Erythroblast (primary cell): ENCODE results near the gene RNGTT.
A peak's percentile ranks its signal among the peaks of the same experiment; 100 is the strongest.

Source experiments
- DNase-seq, 2 experiments: peaks; one replicate each; lab custom pipeline; 2025; lab: John Stamatoyannopoulos, UW
- GATA1 ChIP-seq: IDR thresholded peaks from 2 replicates; pipeline ENCODE4 v1.6.1; 2011; ENCODE audit warnings: low read depth, mild to moderate bottlenecking, control low read depth, low read length, moderate library complexity
- POLR2A ChIP-seq: IDR thresholded peaks from 2 replicates; pipeline ENCODE4 v1.6.1; 2011; ENCODE audit warnings: mild to moderate bottlenecking, low read length

Gene RNGTT

DNA sequence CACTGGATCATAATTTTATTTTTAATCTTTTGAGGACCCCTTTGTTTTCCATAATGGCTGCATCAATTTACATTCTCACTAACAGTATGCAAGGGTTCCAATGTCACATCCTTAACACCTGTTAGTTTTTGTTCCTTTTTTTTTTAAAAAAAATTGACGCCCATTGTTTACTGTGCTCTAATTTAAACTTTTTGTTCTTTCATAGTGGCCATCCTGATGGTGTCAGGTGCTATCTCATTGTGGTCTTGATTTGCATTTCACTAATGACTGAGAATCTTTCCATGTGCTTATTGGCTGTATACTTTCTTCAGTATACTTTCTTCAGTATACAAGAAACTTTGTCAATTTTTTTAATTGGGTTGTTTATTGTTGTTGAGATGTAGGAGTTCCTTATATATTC lies 347.0 kb downstream of the RNGTT start:
- no peak for DNase-seq
- TF ChIP-seq POLR2A (no peak), GATA1 (no peak)

DNA sequence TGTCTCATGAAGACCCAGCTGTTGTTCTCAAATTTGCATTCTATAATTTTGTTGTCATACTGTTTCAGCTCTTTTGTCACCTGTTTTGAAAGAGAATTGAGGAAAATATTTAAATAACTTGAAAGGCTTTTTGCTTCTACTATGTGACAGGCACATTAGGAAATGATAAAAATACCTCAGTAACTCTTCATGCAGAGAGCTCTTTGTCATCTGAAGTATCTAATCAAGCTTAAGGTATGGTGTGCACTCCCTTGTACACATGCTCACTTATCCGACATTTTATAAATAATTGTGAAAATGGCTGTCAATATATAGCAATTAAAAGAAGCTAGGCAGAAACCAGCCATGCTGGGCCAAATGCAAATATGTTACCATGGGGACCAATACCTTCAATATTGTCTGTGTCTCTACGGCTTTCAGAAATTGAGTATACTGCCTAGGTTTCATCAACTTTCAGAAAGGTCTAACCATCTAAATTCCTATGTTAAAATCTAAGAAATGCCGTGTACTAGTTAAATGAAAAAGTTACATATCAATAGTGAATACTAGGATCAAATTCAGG lies 349.0 kb downstream of the RNGTT start:
- TF ChIP-seq POLR2A: no peak
- no peak for TF ChIP-seq GATA1

DNA sequence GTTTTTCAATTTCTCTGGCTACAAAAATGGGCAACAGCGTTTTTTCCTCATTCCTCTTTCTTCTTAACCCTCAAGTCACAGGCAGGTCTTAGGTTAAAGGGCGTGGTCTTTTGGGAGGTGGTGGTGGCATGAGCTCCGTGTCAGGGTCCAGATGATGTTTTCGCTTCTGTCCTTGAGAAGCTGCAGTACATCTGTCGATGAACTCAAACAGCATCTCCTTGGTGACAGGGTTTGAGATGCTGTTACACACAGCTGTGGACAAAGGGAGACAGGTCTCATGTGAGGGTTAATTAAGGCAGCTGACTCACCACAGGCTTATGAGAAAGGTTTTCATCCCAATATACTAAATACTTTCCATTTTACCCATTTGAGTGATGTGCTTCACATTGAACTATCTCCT lies 350.8 kb downstream of the RNGTT start:
- no peak for TF ChIP-seq POLR2A
- no peak for TF ChIP-seq GATA1
- no peak for DNase-seq

More for the DNA sequence above, 349.0 kb downstream of the RNGTT start:
- DNase-seq: no peak

DNA sequence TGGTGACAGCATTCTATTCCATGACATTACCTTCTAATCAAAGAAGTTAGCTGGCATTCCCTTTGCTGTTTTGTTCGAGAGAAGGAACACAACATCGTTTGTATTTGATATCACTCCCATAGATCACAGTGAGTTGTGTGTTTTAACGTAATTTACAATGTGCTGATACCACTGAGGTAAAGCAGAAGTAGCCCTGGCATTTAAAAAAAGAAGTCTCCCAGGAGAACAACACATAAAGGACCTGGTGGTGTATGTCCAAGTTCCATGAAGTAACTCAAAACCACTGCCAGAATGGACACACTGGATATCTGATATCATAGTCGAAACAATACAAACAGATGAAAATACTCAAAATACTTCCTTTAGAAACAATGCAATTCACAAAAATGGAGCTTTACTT lies 351.7 kb downstream of the RNGTT start:
- TF ChIP-seq POLR2A (no peak), GATA1 (no peak)
- DNase-seq: no peak

DNA sequence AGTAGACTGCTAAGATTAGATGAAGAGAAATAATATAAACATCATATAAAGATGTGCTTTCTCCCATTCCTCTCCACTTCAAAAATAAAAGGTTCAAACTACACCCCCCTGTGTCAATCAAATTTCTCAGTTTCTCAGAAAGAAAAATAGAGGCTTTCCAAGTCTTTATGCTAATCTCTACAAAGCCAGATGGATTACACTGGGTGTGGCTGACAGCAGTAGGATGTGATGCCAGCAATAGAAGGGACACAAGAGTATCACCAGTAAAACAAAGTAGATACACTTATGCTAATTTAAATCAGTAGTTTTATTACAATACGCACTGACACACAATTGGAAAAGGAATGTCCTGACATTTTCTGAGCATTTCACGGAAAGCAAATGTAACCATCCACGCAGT lies 353.4 kb downstream of the RNGTT start:
- TF ChIP-seq GATA1: no peak
- no peak for TF ChIP-seq POLR2A
- peak; percentile 45 to 78 for DNase-seq

DNA sequence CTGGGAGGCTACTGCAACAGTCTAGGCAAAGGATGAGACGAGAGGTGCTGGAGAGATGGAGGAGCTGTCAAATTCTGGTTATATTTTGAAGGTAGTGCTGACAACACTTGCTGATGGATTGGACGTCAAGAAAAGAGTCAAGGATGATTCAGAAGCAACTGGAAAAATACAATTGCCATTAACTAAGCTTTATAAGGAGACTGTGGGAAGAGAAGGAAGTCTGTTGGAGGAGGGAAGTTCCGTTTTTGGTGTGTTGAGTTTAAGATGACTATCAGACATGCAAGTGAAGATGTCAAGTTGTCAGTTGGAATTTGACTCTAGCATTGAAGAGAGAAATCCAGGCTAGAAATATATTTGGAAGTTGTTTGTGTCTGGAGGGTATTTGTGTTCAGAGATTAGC lies 358.1 kb downstream of the RNGTT start:
- no peak for DNase-seq
- TF ChIP-seq GATA1: no peak
- TF ChIP-seq POLR2A: no peak

DNA sequence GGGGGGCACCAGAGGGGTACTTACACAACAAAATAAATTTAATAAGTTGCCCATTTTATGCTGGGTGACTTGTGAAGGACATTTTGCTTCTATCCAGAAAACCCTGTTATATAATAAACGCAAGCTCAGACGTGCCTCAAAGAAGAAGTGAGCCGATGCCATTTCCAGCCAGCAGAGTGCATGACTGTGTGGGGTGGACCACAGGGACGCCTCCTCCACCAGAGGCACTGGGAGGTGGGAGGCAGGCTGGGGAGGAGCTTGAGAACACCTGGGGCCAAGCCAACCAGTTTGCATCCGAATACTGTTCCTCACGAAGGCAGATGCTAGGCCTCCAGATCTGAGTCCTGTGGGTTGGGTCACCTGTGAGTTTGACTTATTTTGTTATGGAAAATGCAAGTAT lies 363.8 kb downstream of the RNGTT start:
- TF ChIP-seq GATA1 (no peak), POLR2A (no peak)
- no peak for DNase-seq

DNA sequence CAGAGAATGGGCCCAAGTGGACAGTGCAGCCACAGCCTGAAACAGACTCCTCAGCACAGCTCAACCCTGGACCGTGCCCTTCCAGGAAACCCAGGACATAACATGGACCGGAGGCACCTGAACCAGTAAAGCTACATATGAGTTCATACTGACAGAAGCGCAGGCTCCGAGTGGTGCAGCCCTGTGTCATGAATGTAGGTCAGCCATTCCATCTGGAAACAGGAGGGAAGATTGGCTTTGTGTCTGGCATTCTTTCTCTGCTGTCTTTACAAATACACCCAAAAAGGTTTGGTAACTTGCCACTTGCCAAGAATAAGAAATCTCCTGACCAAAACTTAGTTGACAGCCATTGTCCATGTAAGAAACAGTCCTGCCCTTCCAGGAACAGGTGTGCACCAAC lies 366.6 kb downstream of the RNGTT start:
- TF ChIP-seq GATA1 (no peak), POLR2A (no peak)
- DNase-seq: no peak

DNA sequence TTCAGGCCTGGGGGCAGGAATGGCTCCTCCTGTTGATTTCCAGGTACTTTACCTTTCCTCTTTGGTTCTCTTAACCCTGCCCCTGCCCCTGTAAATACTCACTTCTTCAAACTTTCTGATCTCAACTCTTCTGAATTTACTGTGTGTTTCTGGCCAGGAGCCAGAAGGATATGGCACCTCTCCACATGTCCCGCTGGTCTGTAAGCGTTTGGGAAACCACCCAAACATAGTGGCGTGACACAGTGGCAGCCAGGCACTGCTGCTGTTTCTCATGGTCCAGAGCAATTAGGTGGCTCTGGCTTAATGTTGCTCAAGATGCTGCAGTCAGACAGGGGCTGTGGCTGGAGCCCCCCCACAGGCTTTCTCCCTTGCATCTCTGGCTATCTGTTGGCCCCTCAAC lies 374.5 kb downstream of the RNGTT start:
- no peak for TF ChIP-seq POLR2A
- no peak for TF ChIP-seq GATA1
- no peak for DNase-seq

DNA sequence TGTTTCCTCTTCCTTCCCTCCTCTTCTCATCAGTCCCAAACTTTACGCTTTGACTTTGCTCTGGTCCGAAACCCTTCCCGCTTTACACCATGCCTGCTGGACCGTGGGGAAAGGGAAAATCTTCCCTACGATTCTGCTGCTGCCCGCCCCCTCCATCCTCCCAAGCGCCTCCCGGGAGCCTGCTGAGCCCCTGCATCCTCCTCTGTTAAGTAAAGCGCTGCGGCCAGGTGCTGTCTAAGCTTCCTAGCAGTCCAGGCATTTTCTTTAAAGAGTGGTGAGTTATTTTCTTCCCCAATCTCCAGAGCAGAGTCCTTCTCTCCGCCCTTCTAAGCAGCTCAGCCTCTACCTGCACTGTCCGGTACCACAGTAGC lies 376.3 kb downstream of the RNGTT start:
- no peak for TF ChIP-seq GATA1
- TF ChIP-seq POLR2A: no peak

DNA sequence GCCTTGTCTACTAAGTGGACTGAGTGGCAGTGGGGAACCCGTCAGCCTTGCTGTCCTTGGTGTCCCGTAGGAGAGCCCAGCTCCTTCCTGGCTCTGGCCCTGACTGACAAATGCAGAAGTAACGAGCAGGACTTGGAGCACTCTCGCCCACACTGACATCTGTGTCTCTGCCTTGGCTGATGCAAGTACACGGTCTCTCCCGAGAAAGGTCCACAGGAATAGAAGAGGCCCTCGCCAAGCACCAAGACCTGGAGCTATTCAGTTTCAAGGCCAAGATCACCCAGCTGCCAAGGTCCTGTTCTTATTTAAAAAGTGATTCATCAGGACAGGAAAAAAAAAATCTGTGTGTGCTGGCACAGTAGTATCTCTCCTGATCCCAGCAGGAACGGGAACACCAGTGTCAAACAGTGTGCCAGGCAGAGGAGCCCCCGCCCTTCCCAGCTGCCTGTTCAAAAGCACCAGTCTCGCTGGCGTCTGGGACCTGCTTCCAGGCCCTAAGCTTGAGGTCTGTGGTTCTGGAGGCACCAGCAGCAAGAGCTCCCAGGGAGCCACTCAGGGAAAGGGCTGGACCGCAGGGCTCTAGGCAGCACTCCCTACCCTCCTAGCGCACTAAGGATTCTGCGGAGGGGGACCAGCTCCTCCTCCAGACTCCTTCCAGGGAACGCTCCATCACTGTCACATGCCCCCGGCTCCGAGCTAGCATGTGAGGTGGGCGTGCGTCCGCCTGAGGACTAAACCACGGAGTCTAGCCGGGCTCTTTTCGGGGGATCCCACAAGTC lies 376.9 kb downstream of the RNGTT start:
- DNase-seq: no peak
- TF ChIP-seq POLR2A: no peak
- TF ChIP-seq GATA1: no peak

More for the DNA sequence above, 376.3 kb downstream of the RNGTT start:
- no peak for DNase-seq

DNA sequence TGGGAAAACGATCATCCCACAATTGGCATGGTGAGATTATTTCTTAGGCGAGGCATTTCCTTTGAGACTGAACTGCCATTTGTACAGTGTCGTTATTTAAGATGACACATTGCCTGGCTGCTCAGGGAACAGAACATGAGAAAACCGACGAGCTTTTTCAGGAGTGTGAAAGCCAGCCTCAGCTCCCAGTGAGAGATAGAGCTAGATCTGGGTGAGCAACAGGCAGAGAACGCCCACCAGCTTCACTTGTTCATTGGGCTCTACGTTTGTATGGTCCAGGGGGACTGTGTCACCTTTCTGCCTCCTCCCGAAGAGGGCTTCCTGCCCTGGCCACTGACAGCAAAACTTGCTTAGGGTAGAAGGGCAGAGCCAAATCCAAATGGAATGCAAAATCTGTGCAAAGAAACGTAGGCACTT lies 378.1 kb downstream of the RNGTT start:
- TF ChIP-seq POLR2A (no peak), GATA1 (no peak)

DNA sequence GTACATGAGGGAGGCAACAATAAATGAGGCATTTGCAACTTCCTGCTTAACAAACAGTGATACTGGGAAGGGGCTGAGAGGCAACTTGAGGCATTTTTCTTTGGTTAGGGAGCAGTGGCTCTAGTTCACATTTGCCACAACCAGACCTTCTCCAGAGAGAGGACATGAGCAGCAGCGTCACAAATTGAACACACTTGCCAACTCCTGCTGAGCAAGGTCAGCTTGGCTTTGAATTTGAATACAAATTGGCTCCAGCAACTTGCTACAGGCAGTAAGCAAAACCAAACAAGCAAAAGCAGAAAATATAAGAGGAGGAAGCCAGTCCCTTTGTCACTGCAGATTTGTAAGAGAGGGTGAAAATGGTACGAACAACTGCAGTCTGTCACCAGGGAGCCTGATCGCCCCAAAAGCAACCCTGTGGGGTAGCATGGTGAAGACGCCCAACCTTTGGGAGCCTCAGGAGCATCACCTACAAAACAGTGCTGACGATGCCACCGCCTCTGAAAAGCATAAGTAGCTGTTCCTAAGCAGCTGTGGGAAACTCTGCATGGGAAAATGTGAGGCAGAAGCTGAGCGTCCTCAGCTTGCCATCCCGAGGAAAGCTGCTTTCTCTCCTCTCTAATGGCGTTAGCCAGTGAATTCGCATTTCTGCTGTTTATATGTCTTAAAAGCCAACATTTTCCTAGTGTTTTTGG lies 378.7 kb downstream of the RNGTT start:
- TF ChIP-seq GATA1 (no peak), POLR2A (no peak)
- DNase-seq: no peak

More for the DNA sequence above, 378.1 kb downstream of the RNGTT start:
- no peak for DNase-seq

DNA sequence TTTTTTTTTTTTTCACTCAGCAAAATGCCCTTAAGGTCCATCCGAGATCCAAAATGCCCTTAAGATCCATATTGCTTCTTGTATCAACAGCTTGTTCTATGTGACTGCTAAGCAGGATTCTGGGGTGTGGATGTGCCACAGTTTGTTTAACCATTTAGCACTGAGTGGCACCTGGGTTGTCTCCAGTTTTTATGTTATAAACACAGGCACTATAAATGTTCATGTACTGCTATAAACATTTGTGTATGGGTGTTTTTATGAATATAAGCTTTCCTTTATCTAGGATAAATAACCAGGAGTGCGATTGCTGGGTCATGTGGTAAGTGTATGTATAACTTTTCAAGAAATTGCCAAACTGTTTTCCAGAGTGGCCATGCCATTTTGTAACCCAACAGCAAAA lies 386.0 kb downstream of the RNGTT start:
- no peak for DNase-seq
- no peak for TF ChIP-seq GATA1
- TF ChIP-seq POLR2A: no peak

DNA sequence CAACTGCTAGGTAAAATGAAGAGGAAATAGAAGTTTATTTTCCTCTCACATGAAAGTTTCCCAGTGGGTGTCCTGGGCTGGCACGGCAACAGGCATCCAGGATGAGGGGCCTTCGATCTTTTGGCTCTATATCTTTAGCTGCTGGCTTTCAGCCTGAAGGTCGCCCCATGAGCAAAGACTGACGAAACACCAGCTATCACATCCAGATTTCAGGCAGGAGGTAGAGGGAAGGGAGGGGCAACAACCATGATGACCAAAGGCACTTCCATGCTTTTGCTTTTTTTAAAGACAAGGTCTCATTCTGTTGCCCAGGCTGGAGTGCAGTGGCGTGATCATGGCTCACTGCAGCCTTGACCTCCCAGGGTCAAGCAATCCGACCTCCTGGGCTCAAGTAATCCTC lies 387.9 kb downstream of the RNGTT start:
- DNase-seq: no peak
- TF ChIP-seq POLR2A (no peak), GATA1 (no peak)
